ENCODE measurements around the gene DNM1. TPM values are rescaled to one million over a fixed set of nuclear protein-coding genes. Genes with fewer than 3 reads are reported as not detected.

DNM1 gene
- total and polyA plus RNA-seq, 2 donors (not counting 3 experiments of a cell fraction or from before 2014, with no cell fraction given) = 0.59 to 2.9 TPM

DNA sequence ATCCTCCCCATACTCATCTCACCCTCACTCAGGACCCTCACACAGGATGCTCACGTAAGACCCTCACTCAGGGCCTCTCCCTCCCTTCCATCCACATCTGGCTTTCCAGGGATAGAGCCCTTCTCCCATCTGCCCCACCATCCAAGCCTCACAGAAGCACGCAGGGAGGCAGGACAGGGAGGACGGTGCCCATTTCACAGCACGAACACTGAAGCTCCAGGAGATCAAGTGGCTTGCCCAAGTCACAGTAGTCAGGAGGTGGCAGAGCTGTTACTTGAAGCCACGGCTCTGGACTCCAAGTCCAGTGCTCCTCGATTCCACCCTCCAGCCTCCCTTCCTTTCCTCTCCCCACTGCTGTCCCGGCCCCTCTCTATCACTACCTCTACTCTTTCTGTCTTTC, 21.7 kb downstream of the DNM1 start:
- no peaks in the 10 kb centered on the region for H3K27me3 ChIP-seq (ENCODE audit: control insufficient read depth in 2 of 2, insufficient read depth in 2 of 2, low read length in 2 of 2)
- no peaks in the 10 kb centered on the region for H3K79me2 ChIP-seq (ENCODE audit: control insufficient read depth, insufficient read depth, low read length)
- no TSS peak for BruUV-seq (replicated peaks)
- no peaks in the 10 kb centered on the region for H3K36me3 ChIP-seq (ENCODE audit: control insufficient read depth in 2 of 2, extremely low read depth in 1 of 2, insufficient read depth in 2 of 2, low read length in 2 of 2)
- H3K9me3 ChIP-seq (replicated peaks; ENCODE audit: control insufficient read depth, insufficient read depth, low read length) = no peaks in the 10 kb centered on the region
- POLR2A ChIA-PET = no interaction called here
- CTCF ChIA-PET = interaction anchor here (1.1 kb wide), 1 partner anchor 17 kb away, joined by 3 read pairs; no protein-coding TSS in a partner anchor
- intact Hi-C loops (cut with micrococcal nuclease) = no loop called here
- no peak overlapping the region for H3K27ac ChIP-seq (ENCODE audit: insufficient read depth, low read depth, low read length)
- no peak overlapping the region for H2AFZ ChIP-seq (ENCODE audit: low read depth, low read length)
- no peaks in the 10 kb centered on the region for H3K4me1 ChIP-seq (ENCODE audit: control insufficient read depth, extremely low read depth, insufficient read depth, low read length)
- dilution Hi-C loops (cut with MboI; ENCODE audit: extremely low pct_ligation_motif_present, low sequenced_read_pairs) = no loop called here
- H3K4me3 ChIP-seq (replicated peaks in 1 of 3; ENCODE audit: insufficient read depth in 1 of 3, low read depth in 1 of 3, low read length in 3 of 3) = no peak overlapping the region
- TF ChIP-seq MYC (IDR thresholded peaks at IDR 0.05; ENCODE audit: low read depth, low read length) (no peak), EZH2 (IDR thresholded peaks at IDR 0.05; ENCODE audit: borderline replicate concordance, low read depth, low read length, severe bottlenecking) (no peak), FOS (IDR thresholded peaks at IDR 0.05; ENCODE audit: borderline replicate concordance, insufficient read depth, low read length) (no peak), JUN (IDR thresholded peaks at IDR 0.05; ENCODE audit: borderline replicate concordance, insufficient read depth, insufficient read length, low read depth) (no peak), GATA2 (IDR thresholded peaks at IDR 0.05; ENCODE audit: insufficient read depth, insufficient read length, low read depth, low read length) (no peak), POLR2AphosphoS5 (IDR thresholded peaks at IDR 0.05; ENCODE audit: insufficient read depth, low read depth, low read length) (no peak), POLR2A (IDR thresholded peaks at IDR 0.05; ENCODE audit: low read depth, low read length) (no peak)
- TF ChIP-seq, protein P1, sequence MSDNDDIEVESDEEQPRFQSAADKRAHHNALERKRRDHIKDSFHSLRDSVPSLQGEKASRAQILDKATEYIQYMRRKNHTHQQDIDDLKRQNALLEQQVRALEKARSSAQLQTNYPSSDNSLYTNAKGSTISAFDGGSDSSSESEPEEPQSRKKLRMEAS (IDR thresholded peaks at IDR 0.05; ENCODE audit: insufficient read depth, insufficient read length) = no peak
- TF ChIP-seq, protein P2, sequence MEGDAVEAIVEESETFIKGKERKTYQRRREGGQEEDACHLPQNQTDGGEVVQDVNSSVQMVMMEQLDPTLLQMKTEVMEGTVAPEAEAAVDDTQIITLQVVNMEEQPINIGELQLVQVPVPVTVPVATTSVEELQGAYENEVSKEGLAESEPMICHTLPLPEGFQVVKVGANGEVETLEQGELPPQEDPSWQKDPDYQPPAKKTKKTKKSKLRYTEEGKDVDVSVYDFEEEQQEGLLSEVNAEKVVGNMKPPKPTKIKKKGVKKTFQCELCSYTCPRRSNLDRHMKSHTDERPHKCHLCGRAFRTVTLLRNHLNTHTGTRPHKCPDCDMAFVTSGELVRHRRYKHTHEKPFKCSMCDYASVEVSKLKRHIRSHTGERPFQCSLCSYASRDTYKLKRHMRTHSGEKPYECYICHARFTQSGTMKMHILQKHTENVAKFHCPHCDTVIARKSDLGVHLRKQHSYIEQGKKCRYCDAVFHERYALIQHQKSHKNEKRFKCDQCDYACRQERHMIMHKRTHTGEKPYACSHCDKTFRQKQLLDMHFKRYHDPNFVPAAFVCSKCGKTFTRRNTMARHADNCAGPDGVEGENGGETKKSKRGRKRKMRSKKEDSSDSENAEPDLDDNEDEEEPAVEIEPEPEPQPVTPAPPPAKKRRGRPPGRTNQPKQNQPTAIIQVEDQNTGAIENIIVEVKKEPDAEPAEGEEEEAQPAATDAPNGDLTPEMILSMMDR (IDR thresholded peaks at IDR 0.05; ENCODE audit: extremely low read depth in 1 of 2, insufficient read depth in 1 of 2, low read depth in 1 of 2, low read length in 2 of 2) = no peak
- no peak overlapping the region for H3K9ac ChIP-seq (replicated peaks; ENCODE audit: extremely low read depth, insufficient read depth, low read length)
- no peaks in the 10 kb centered on the region for H4K20me1 ChIP-seq (replicated peaks; ENCODE audit: control insufficient read depth, extremely low read depth, insufficient read depth, low read length)
- DNase-seq (ENCODE audit: low read depth, low spot score) (no peak), FAIRE-seq (no peak)
- no peak overlapping the region for H3K4me2 ChIP-seq (ENCODE audit: insufficient read depth, low read length)
- no peaks in the 10 kb centered on the region for H3K9me1 ChIP-seq (replicated peaks; ENCODE audit: control insufficient read depth, extremely low read depth, insufficient read depth, low read length)
